ENCODE results near the gene CLDN9.

Gene CLDN9

GRCh38 chr16:3036726-3037315, 24.1 kb downstream of the CLDN9 start, which contains the start of gene BICDL2:
Gene BICDL2 (minus strand): TSS chr16:3036944. CDS start chr16:3035496, 1,448 bp downstream.
- no peak for TF ChIP-seq CTCF (IDR thresholded peaks at IDR 0.05)

GRCh38 chr16:3038256-3038655, 25.5 kb downstream of the CLDN9 start:
- no peak for TF ChIP-seq CTCF (IDR thresholded peaks at IDR 0.05)

GRCh38 chr16:3038896-3039295, 26.2 kb downstream of the CLDN9 start:
- TF ChIP-seq CTCF (IDR thresholded peaks at IDR 0.05) = no peak

- no peak for TF ChIP-seq CTCF (IDR thresholded peaks at IDR 0.05)
Observed at GRCh38 chr16:3042376-3042775, 29.7 kb downstream of the CLDN9 start.

GRCh38 chr16:3044708-3045107, 32.0 kb downstream of the CLDN9 start:
- no peak for TF ChIP-seq CTCF (IDR thresholded peaks at IDR 0.05)

- no peak for TF ChIP-seq CTCF (IDR thresholded peaks at IDR 0.05)
Observed at GRCh38 chr16:3045758-3046640, 33.3 kb downstream of the CLDN9 start, which contains the start of gene MMP25. Gene MMP25 (plus strand): TSS chr16:3046561. CDS start chr16:3046918, 357 bp downstream.

- no peak for TF ChIP-seq CTCF (IDR thresholded peaks at IDR 0.05)
Observed at GRCh38 chr16:3046641-3047386, 34.1 kb downstream of the CLDN9 start.
